ENCODE data around the gene PID1. TPM values are rescaled to one million over a fixed set of nuclear protein-coding genes. Genes with fewer than 3 reads are reported as not detected.

The PID1 gene
- total RNA-seq, 1 donor from 2014 or later = 1.4 TPM

GRCh38 chr2:229045671-229046070 is 225.4 kb downstream of the PID1 start:
- Mint-ChIP-seq H3K27ac (no peak overlapping the region), H3K4me1 (peaks cover 25% of the 10 kb centered on the region), H3K27me3 (ENCODE audit: insufficient read depth, low read depth) (peaks cover 2% of the 10 kb centered on the region), H3K4me3 (no peak overlapping the region), H3K36me3 (no peaks in the 10 kb centered on the region), H3K9me3 (no peaks in the 10 kb centered on the region)
- Histone ChIP-seq H3K9me3 (ENCODE audit: low read depth) (no peaks in the 10 kb centered on the region), H3K9ac (no peak overlapping the region), H3K4me2 (no peak overlapping the region), H4K20me1 (ENCODE audit: low read depth) (no peaks in the 10 kb centered on the region), H3K79me2 (ENCODE audit: low read depth) (no peaks in the 10 kb centered on the region), H3K27ac (no peak overlapping the region), H2AFZ (replicated peaks) (no peak overlapping the region), H3F3A (ENCODE audit: low read depth) (no peaks in the 10 kb centered on the region), H3K4me1 (peaks cover 7% of the 10 kb centered on the region), H3K4me3 (no peak overlapping the region), H3K27me3 (no peaks in the 10 kb centered on the region), H3K36me3 (no peaks in the 10 kb centered on the region)
- TF ChIP-seq EZH2phosphoT487 (IDR thresholded peaks at IDR 0.05) = no peak
- TF ChIP-seq CTCF (IDR thresholded peaks at IDR 0.05) = no peak
- TF ChIP-seq EZH2 (IDR thresholded peaks at IDR 0.05) = no peak
- no peak for DNase-seq (ENCODE audit: low spot score)

- H3K9me3 ChIP-seq (ENCODE audit: low read depth) = no peaks in the 10 kb centered on the region
- no peak overlapping the region for H3K27ac ChIP-seq
- no peaks in the 10 kb centered on the region for H3K36me3 ChIP-seq
- Mint-ChIP-seq H3K36me3 (no peaks in the 10 kb centered on the region), H3K4me1 (peaks cover 14% of the 10 kb centered on the region), H3K27me3 (ENCODE audit: insufficient read depth, low read depth) (peaks cover 2% of the 10 kb centered on the region), H3K27ac (no peak overlapping the region), H3K4me3 (no peak overlapping the region), H3K9me3 (no peaks in the 10 kb centered on the region)
- H2AFZ ChIP-seq (replicated peaks) = no peak overlapping the region
- H3K4me1 ChIP-seq = peaks cover 7% of the 10 kb centered on the region
- H4K20me1 ChIP-seq (ENCODE audit: low read depth) = no peaks in the 10 kb centered on the region
- no peaks in the 10 kb centered on the region for H3K79me2 ChIP-seq (ENCODE audit: low read depth)
- no peaks in the 10 kb centered on the region for H3F3A ChIP-seq (ENCODE audit: low read depth)
- TF ChIP-seq EZH2phosphoT487 (IDR thresholded peaks at IDR 0.05) = no peak
- no peak for TF ChIP-seq EZH2 (IDR thresholded peaks at IDR 0.05)
- no peak for TF ChIP-seq CTCF (IDR thresholded peaks at IDR 0.05)
- no peak for DNase-seq (ENCODE audit: low spot score)
- H3K9ac ChIP-seq = no peak overlapping the region
- H3K27me3 ChIP-seq = no peaks in the 10 kb centered on the region
- H3K4me2 ChIP-seq = no peak overlapping the region
- no peak overlapping the region for H3K4me3 ChIP-seq
Observed at GRCh38 chr2:229044581-229044980, 226.5 kb downstream of the PID1 start.

DNA sequence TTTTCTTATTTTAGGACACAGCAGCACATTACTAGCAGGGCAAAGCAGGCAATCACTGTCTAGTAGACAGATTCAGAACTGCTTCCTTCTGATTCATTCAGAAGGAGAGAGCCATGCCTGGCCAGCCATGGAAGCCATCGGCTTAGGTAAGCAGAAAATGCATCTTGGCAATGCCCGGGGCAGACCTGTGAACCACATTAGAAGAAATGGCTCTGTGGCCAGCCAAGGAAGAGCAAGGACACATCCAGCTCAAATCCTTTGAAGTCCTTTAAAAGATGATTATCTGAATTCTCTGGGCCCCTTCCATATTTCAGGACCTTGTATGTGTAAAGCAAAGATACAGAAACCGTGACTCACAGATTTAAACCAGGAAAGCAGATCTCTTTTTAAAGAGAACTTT is 227.4 kb downstream of the PID1 start:
- H3F3A ChIP-seq (ENCODE audit: low read depth) = no peaks in the 10 kb centered on the region
- H3K36me3 ChIP-seq = no peaks in the 10 kb centered on the region
- H3K4me1 ChIP-seq = peaks cover 7% of the 10 kb centered on the region
- H3K9ac ChIP-seq = no peak overlapping the region
- DNase-seq (ENCODE audit: low spot score) = no peak
- Mint-ChIP-seq H3K9me3 (no peaks in the 10 kb centered on the region), H3K27ac (no peak overlapping the region), H3K4me3 (no peak overlapping the region), H3K4me1 (peaks cover 6% of the 10 kb centered on the region), H3K36me3 (no peaks in the 10 kb centered on the region), H3K27me3 (ENCODE audit: insufficient read depth, low read depth) (peaks cover 2% of the 10 kb centered on the region)
- H3K9me3 ChIP-seq (ENCODE audit: low read depth) = no peaks in the 10 kb centered on the region
- H3K27ac ChIP-seq = no peak overlapping the region
- H3K4me2 ChIP-seq = no peak overlapping the region
- no peak overlapping the region for H3K4me3 ChIP-seq
- H3K79me2 ChIP-seq (ENCODE audit: low read depth) = no peaks in the 10 kb centered on the region
- H4K20me1 ChIP-seq (ENCODE audit: low read depth) = no peaks in the 10 kb centered on the region
- no peak overlapping the region for H2AFZ ChIP-seq (replicated peaks)
- no peaks in the 10 kb centered on the region for H3K27me3 ChIP-seq
- TF ChIP-seq CTCF (IDR thresholded peaks at IDR 0.05) (no peak), EZH2phosphoT487 (IDR thresholded peaks at IDR 0.05) (no peak), EZH2 (IDR thresholded peaks at IDR 0.05) (no peak)

Data from neural progenitor cell (in vitro differentiated cells).